Heart left ventricle (tissue), 16 donors: ENCODE results near the gene LRRC74B. TPM values are rescaled to one million over a fixed set of nuclear protein-coding genes. Genes with fewer than 3 reads are reported as not detected.

ENCODE experiments used
- ATAC-seq, 4 donors: fragments of 200-7000 bp; cut with Tn5 transposase; one replicate each; pipeline ENCODE4 v1.9.1; 2020 to 2022; ENCODE audit warnings: moderate library complexity in 4 of 4, mild to moderate bottlenecking in 3 of 4, moderate number of reproducible peaks in 1 of 4
- DNase-seq, 5 donors: peaks; one replicate each; pipeline ENCODE4 v3.0.0-alpha.2; 2020
- H3K27ac ChIP-seq, 12 donors: fragments of 200-600 bp; sonication (generic) in 4 of 12; one replicate each; pipeline versions ENCODE4 v1.5.0 to v1.8.0; 2016 to 2022; ENCODE audit warnings: mild to moderate bottlenecking in 2 of 12
- H3K27me3 ChIP-seq, 9 donors: fragments of 200-600 bp; sonication (generic) in 2 of 9; one replicate each; pipeline versions ENCODE4 v1.5.1 to v1.8.0; 2016 to 2022; ENCODE audit warnings: mild to moderate bottlenecking in 3 of 9
- H3K36me3 ChIP-seq, 9 donors: fragments of 200-600 bp; sonication (generic) in 2 of 9; one replicate each; pipeline versions ENCODE4 v1.5.0 to v1.8.0; 2018 to 2022; ENCODE audit warnings: mild to moderate bottlenecking in 2 of 9
- H3K4me1 ChIP-seq, 12 donors: fragments of 200-600 bp; sonication (generic) in 4 of 12; one replicate each; pipeline versions ENCODE4 v1.5.0 to v1.8.0; 2016 to 2022; ENCODE audit warnings: mild to moderate bottlenecking in 3 of 12
- H3K4me3 ChIP-seq, 12 donors: fragments of 200-600 bp; sonication (generic) in 4 of 12; one replicate each; pipeline versions ENCODE4 v1.5.0 to v1.8.0; 2017 to 2022; ENCODE audit warnings: mild to moderate bottlenecking in 9 of 12, moderate library complexity in 4 of 12
- H3K9me3 ChIP-seq, 12 donors: fragments of 200-600 bp; sonication (generic) in 4 of 12; one replicate each; pipeline versions ENCODE4 v1.5.0 to v1.8.0; 2016 to 2022; ENCODE audit warnings: mild to moderate bottlenecking in 1 of 12
- CTCF ChIP-seq, 12 donors: fragments of 200-600 bp; sonication (generic) in 4 of 12; IDR thresholded peaks; one replicate each; pipeline versions ENCODE4 v1.5.0 to v1.8.0; 2018 to 2022; ENCODE audit warnings: antibody characterized with exemption in 12 of 12, mild to moderate bottlenecking in 5 of 12
- POLR2A ChIP-seq, 2 donors: fragments of 450-650 bp; IDR thresholded peaks; one replicate each; pipeline ENCODE4 v1.6.1; 2017; ENCODE audit warnings: antibody characterized with exemption in 2 of 2, mild to moderate bottlenecking in 2 of 2, moderate library complexity in 2 of 2
- WGBS, 4 donors: extraction: QIAGEN DNeasy Blood & Tissue Kit in 2 of 4; methylation state at CpG; one replicate each; pipeline versions ENCODE4 v1.1.5 to v1.1.7; 2013 to 2018; 5-methylcytosine and 5-hydroxymethylcytosine counted together
- intact Hi-C, 10 donors: fragments of 100-400 bp; cut with DNase I; formaldehyde crosslinking; loops; one replicate each; pipeline versions ENCODE4 v1.11.1 to v1.14.2; 2022
- microRNA counts, 2 donors: library from miRNA; unstranded; fragments of <30 nt; microRNA quantifications; one replicate each; lab custom pipeline; 2016
- microRNA-seq, 4 donors: library from miRNA; unstranded; fragments of <30 nt; microRNA quantifications; one replicate each; pipeline versions ENCODE4 to v1.2.0, GENCODE V29; 2017 to 2020
- polyA plus RNA-seq, 2 donors: library from polyadenylated mRNA; stranded (reverse); fragments of 200-250 nt; gene quantifications; one replicate each; pipeline ENCODE4 v1.2.3, GENCODE V29; 2013
- total RNA-seq, 9 donors: library from RNA; depleted of rRNA in 2 of 9; stranded (reverse); fragments of >200 nt in 2 of 9; fragmentation: NEBNext Ultra II Directional in 3 of 9; extraction: Animal tissue kit (Norgen Biotek cat#: 25700) in 3 of 9; gene quantifications; one replicate each; pipeline versions ENCODE4 v1.1.0 to v1.2.4, GENCODE V29; 2016 to 2023
- donor health status: ischemic (EF 13 %, LVEDD 7.1; RV severe dilation, severe dysfunction).
- donor health status: healthy with polysubstance abuse.
- donor health status: DM: no; HTN: yes; CAD: no.
- donor health status: DM: no; HTN: no; CAD: no.
- donor health status: ischemic (EF 25% LVEDD 6.9; RV normal size, moderate dysfunction).
- donor health status: ischemic (EF 25% LVEDD 5.7; RV mildly dilated, moderate dysfunction).
- donor health status: healthy.
- donor health status: DM: yes; HTN: yes; CAD: no.
- donor health status: ischemic (EF 35%, LVEDD 5.7; RV mildly dilated, moderate dysfunction).
- donor health status: nonischemic (EF 11% LVEDD 7.7; RV severe dilation, severe dysfunction).
- donor health status: DM: yes; HTN: yes; CAD: no.
- donor health status: PGD.
- donor health status: ischemic (EF 29% LVEDD 5.4; RV normal size, mild dysfunction).
- donor health status: nonischemic (EF 23%, LVEDD 6.1; RV moderate dilation, normal function).

The LRRC74B gene
- total and polyA plus RNA-seq, 11 donors = not detected

GRCh38 chr22:21106000-21106399 is 60.3 kb downstream of the LRRC74B start:
- no peak for TF ChIP-seq POLR2A (IDR thresholded peaks at IDR 0.05)
- TF ChIP-seq CTCF (IDR thresholded peaks at IDR 0.05) = no peak
- intact Hi-C loops = no loop called here
- DNase-seq (no peak), ATAC-seq (no peak)
- no peaks in the 10 kb centered on the region for H3K9me3 ChIP-seq
- H3K27me3 ChIP-seq = peaks cover 0 to 18% (median 5%) of the 10 kb centered on the region in 9 donors
- 83 to 86% (median 83%) methylated on average over 5 of the region's 5 CpGs for WGBS, 4 donors
- no peak overlapping the region for H3K4me3 ChIP-seq
- H3K27ac ChIP-seq = no peak overlapping the region
- H3K36me3 ChIP-seq = no peaks in the 10 kb centered on the region
- peaks cover 0 to 6% (median 0%) of the 10 kb centered on the region in 12 donors for H3K4me1 ChIP-seq

- ATAC-seq = no peak
- peaks cover 0 to 16% (median 5%) of the 10 kb centered on the region in 9 donors for H3K27me3 ChIP-seq
- H3K9me3 ChIP-seq = no peaks in the 10 kb centered on the region
- H3K4me1 ChIP-seq = no peaks in the 10 kb centered on the region
- no peak for TF ChIP-seq POLR2A (IDR thresholded peaks at IDR 0.05)
- intact Hi-C loops = no loop called here
- no peaks in the 10 kb centered on the region for H3K36me3 ChIP-seq
- DNase-seq = no peak
- no peak overlapping the region for H3K4me3 ChIP-seq
- H3K27ac ChIP-seq = no peak overlapping the region
- WGBS, 4 donors = 76 to 82% (median 79%) methylated on average over 4 of the region's 4 CpGs
Observed at GRCh38 chr22:21108379-21109115, 62.8 kb downstream of the LRRC74B start.

MicroRNA genes within 50 kb of the gene (microRNA counts, 767-probe panel; counts per million panel counts)
- microRNA hsa-miR-649 (lab: Ali Mortazavi, UCI) = 0 to 71.6 counts per million in 2 donors

Small RNA genes lying within 50 kb of the gene (microRNA-seq; reads per million reads assigned to microRNA genes)
- gene MIR649 = 0 reads per million in 4 donors

Other genes starting within 250 kb of the LRRC74B start
- gene PI4KA, start 187.1 kb upstream of the LRRC74B start, total RNA-seq = 10 to 100 TPM; 34.6 to 66.4 (median 48.3) TPM
- gene PI4KA, start 187.1 kb upstream of the LRRC74B start, polyA plus RNA-seq = 10 to 100 TPM; 20.6 to 46.9 TPM
- gene SNAP29, start 186.9 kb upstream of the LRRC74B start, total RNA-seq = 10 to 100 TPM; 20.4 to 38.7 (median 26.2) TPM
- 10 to 100 TPM; 10.5 to 26.1 TPM for gene SNAP29, start 186.9 kb upstream of the LRRC74B start, polyA plus RNA-seq
- 10 to 100 TPM; 45.6 to 64.2 (median 53.2) TPM for gene CRKL, start 128.5 kb upstream of the LRRC74B start, total RNA-seq
- gene CRKL, start 128.5 kb upstream of the LRRC74B start, polyA plus RNA-seq = 10 to 100 TPM; 22.4 to 39.7 TPM
- 1 to 10 TPM in 2 of 9 donors, under 1 TPM in 5, not detected in 2; 0.25 to 3.0 (median 0.49) TPM for gene AIFM3, start 78.7 kb upstream of the LRRC74B start, total RNA-seq
- gene AIFM3, start 78.7 kb upstream of the LRRC74B start, polyA plus RNA-seq = under 1 TPM; 0.28 to 0.69 TPM
- gene LZTR1, start 63.6 kb upstream of the LRRC74B start, total RNA-seq = 10 to 100 TPM; 18.4 to 41.9 (median 26.6) TPM
- 10 to 100 TPM; 18.4 to 29.3 TPM for gene LZTR1, start 63.6 kb upstream of the LRRC74B start, polyA plus RNA-seq
- gene THAP7, start 43.8 kb upstream of the LRRC74B start, total RNA-seq = 10 to 100 TPM; 15.3 to 39.0 (median 17.5) TPM
- 10 to 100 TPM; 29.8 to 35.0 TPM for gene THAP7, start 43.8 kb upstream of the LRRC74B start, polyA plus RNA-seq
- 1 to 10 TPM in 7 of 9 donors, under 1 TPM in 2; 0.21 to 4.8 (median 1.7) TPM for gene P2RX6, start 30.8 kb upstream of the LRRC74B start, total RNA-seq
- under 1 TPM; 0.06 to 0.72 TPM for gene P2RX6, start 30.8 kb upstream of the LRRC74B start, polyA plus RNA-seq
- 1 to 10 TPM in 1 of 9 donors, under 1 TPM in 2, not detected in 6; 0.24 to 2.8 (median 0.31) TPM for gene SLC7A4, start 13.4 kb upstream of the LRRC74B start, total RNA-seq
- gene SLC7A4, start 13.4 kb upstream of the LRRC74B start, polyA plus RNA-seq = not detected